H9 (cell line): Measurements from ENCODE around the gene PHLDA2. TPM values are rescaled to one million over a fixed set of nuclear protein-coding genes. Genes with fewer than 3 reads are reported as not detected.

Source experiments
- DNase-seq: peaks from one replicate; pipeline ENCODE4 v3.0.0-alpha.2; 2017
- H2AFZ ChIP-seq: one replicate; pipeline ENCODE4 v1.6.1; 2013; ENCODE audit warnings: mild to moderate bottlenecking, low read length, control low read depth, moderate library complexity
- H2AK5ac ChIP-seq: 2 replicates; pipeline ENCODE4 v1.6.1; 2013; ENCODE audit warnings: low read length, control low read depth, mixed read lengths; ENCODE audit not compliant: insufficient read length
- H2BK120ac ChIP-seq: one replicate; pipeline ENCODE4 v1.6.1; 2013; ENCODE audit warnings: low read depth, mild to moderate bottlenecking, low read length, control low read depth, inconsistent platforms; ENCODE audit not compliant: poor library complexity, severe bottlenecking
- H2BK12ac ChIP-seq: 2 replicates; pipeline ENCODE4 v1.6.1; 2013; ENCODE audit warnings: low read length, control low read depth, mixed read lengths, low read depth; ENCODE audit not compliant: insufficient read length
- H2BK15ac ChIP-seq: 2 replicates; pipeline ENCODE4 v1.6.1; 2013; ENCODE audit warnings: low read depth, low read length, control low read depth
- H2BK20ac ChIP-seq: one replicate; pipeline ENCODE4 v1.6.1; 2013; ENCODE audit warnings: low read depth, mild to moderate bottlenecking, low read length, control low read depth, inconsistent platforms; ENCODE audit not compliant: poor library complexity, severe bottlenecking
- H2BK5ac ChIP-seq: 2 replicates; pipeline ENCODE4 v1.6.1; 2013; ENCODE audit warnings: low read length, control low read depth, mixed read lengths; ENCODE audit not compliant: insufficient read length
- H3K14ac ChIP-seq: 2 replicates; pipeline ENCODE4 v1.6.1; 2013; ENCODE audit warnings: low read length, control low read depth; ENCODE audit not compliant: insufficient read depth
- H3K18ac ChIP-seq: 2 replicates; pipeline ENCODE4 v1.6.1; 2013; ENCODE audit warnings: low read depth, mild to moderate bottlenecking, mixed read lengths, low read length, control low read depth; ENCODE audit not compliant: insufficient read length
- H3K23ac ChIP-seq: 2 replicates; pipeline ENCODE4 v1.6.1; 2013; ENCODE audit warnings: low read length, control low read depth, mixed read lengths, low read depth; ENCODE audit not compliant: insufficient read length
- H3K23me2 ChIP-seq: 2 replicates; pipeline ENCODE4 v1.6.1; 2013; ENCODE audit warnings: low read depth, mild to moderate bottlenecking, mixed read lengths, low read length, control low read depth; ENCODE audit not compliant: insufficient read length, poor library complexity, severe bottlenecking
- H3K27ac ChIP-seq: 2 replicates; pipeline ENCODE4 v1.5.1; 2013; ENCODE audit warnings: low read length, control low read depth, mixed read lengths, low read depth; ENCODE audit not compliant: insufficient read length
- H3K27me3 ChIP-seq: 2 replicates; pipeline ENCODE4 v1.6.1; 2013; ENCODE audit warnings: low read length, control low read depth, inconsistent platforms; ENCODE audit not compliant: insufficient read depth
- H3K4ac ChIP-seq: 2 replicates; pipeline ENCODE4 v1.6.1; 2013; ENCODE audit warnings: low read depth, mild to moderate bottlenecking, control low read depth, inconsistent platforms, low read length, moderate library complexity
- H3K4me1 ChIP-seq: 2 replicates; pipeline ENCODE4 v1.6.1; 2013; ENCODE audit warnings: low read length, control low read depth, inconsistent platforms; ENCODE audit not compliant: insufficient read depth
- H3K4me2 ChIP-seq: 2 replicates; pipeline ENCODE4 v1.6.1; 2013; ENCODE audit warnings: low read length, control low read depth, mixed read lengths; ENCODE audit not compliant: insufficient read length, insufficient read depth
- H3K56ac ChIP-seq: 2 replicates; pipeline ENCODE4 v1.6.1; 2013; ENCODE audit warnings: low read depth, mild to moderate bottlenecking, mixed read lengths, low read length, control low read depth; ENCODE audit not compliant: insufficient read length
- H3K79me1 ChIP-seq: 2 replicates; pipeline ENCODE4 v1.6.1; 2013; ENCODE audit warnings: low read depth, mild to moderate bottlenecking, moderate library complexity, low read length, control low read depth, inconsistent platforms; ENCODE audit not compliant: insufficient read depth, poor library complexity, severe bottlenecking
- H3K79me2 ChIP-seq: 2 replicates; pipeline ENCODE4 v1.6.1; 2013; ENCODE audit warnings: low read length, control low read depth, inconsistent platforms; ENCODE audit not compliant: insufficient read depth
- H3K9ac ChIP-seq: 2 replicates; pipeline ENCODE4 v1.6.1; 2013; ENCODE audit warnings: low read length, control low read depth, mixed read lengths; ENCODE audit not compliant: insufficient read length; ENCODE audit errors: extremely low read depth
- H3K9me3 ChIP-seq: one replicate; pipeline ENCODE4 v1.6.1; 2013; ENCODE audit warnings: low read depth, low read length, inconsistent platforms; ENCODE audit not compliant: control insufficient read depth
- H3T11ph ChIP-seq: one replicate; pipeline ENCODE4 v1.6.1; 2013; ENCODE audit warnings: mild to moderate bottlenecking, low read length, control low read depth, inconsistent platforms
- H4K20me1 ChIP-seq: one replicate; pipeline ENCODE4 v1.6.1; 2013; ENCODE audit not compliant: control insufficient read depth, insufficient read length, insufficient read depth
- H4K5ac ChIP-seq: 2 replicates; pipeline ENCODE4 v1.6.1; 2013; ENCODE audit warnings: low read depth, mild to moderate bottlenecking, mixed read lengths, low read length, control low read depth; ENCODE audit not compliant: insufficient read length
- H4K8ac ChIP-seq: replicated peaks from 2 replicates; pipeline ENCODE4 v1.6.1; 2013; ENCODE audit warnings: low read length, control low read depth, mixed read lengths, low read depth; ENCODE audit not compliant: insufficient read length
- H4K91ac ChIP-seq: 2 replicates; pipeline ENCODE4 v1.6.1; 2013; ENCODE audit warnings: low read depth, mild to moderate bottlenecking, moderate library complexity, mixed read lengths, low read length, control low read depth; ENCODE audit not compliant: insufficient read length
- H3K27ac Mint-ChIP-seq, 3 experiments: 2 replicates in 2 of 3; 3 replicates in 1 of 3; pipeline ENCODE4 v1.8.0; 2020 to 2021; ENCODE audit warnings: mixed read lengths in 3 of 3, mild to moderate bottlenecking in 1 of 3, moderate library complexity in 1 of 3
- H3K27me3 Mint-ChIP-seq: 2 replicates; pipeline ENCODE4 v1.8.0; 2021; ENCODE audit warnings: low read depth, mild to moderate bottlenecking, moderate library complexity, mixed read lengths
- H3K36me3 Mint-ChIP-seq, 3 experiments: 2 replicates in 2 of 3; 3 replicates in 1 of 3; pipeline ENCODE4 v1.8.0; 2020 to 2021; ENCODE audit warnings: low read depth in 3 of 3, mixed read lengths in 3 of 3; ENCODE audit not compliant: insufficient read depth in 1 of 3
- H3K4me1 Mint-ChIP-seq, 2 experiments: 2 replicates each; pipeline ENCODE4 v1.8.0; 2020; ENCODE audit warnings: mixed read lengths in 2 of 2
- H3K4me3 Mint-ChIP-seq, 2 experiments: 2 replicates in 1 of 2; 3 replicates in 1 of 2; pipeline ENCODE4 v1.8.0; 2020 to 2021; ENCODE audit warnings: mild to moderate bottlenecking in 2 of 2, mixed read lengths in 2 of 2, moderate library complexity in 1 of 2
- H3K9me3 Mint-ChIP-seq, 2 experiments: 2 replicates in 1 of 2; 3 replicates in 1 of 2; pipeline ENCODE4 v1.8.0; 2020; ENCODE audit warnings: mild to moderate bottlenecking in 2 of 2, mixed read lengths in 2 of 2, moderate library complexity in 1 of 2
- WGBS: extraction: QIAGEN DNeasy Blood & Tissue Kit; methylation state at CpG from one replicate; pipeline ENCODE4 v1.1.7; 2013; ENCODE audit warnings: missing lambda C conversion rate, low lambda C conversion rate, mixed read lengths; ENCODE audit not compliant: insufficient read length; ENCODE audit errors: extremely low coverage; 5-methylcytosine and 5-hydroxymethylcytosine counted together
- total RNA-seq: library from RNA; stranded (reverse); gene quantifications from 2 replicates; pipeline ENCODE4 v1.2.1, GENCODE V29; 2021
- TF ChIP-seq, protein P1 (sequence below): fragments of 200-600 bp; sonication (generic); conservative IDR thresholded peaks from 3 replicates; pipeline ENCODE4 v1.8.0; 2021; ENCODE audit warnings: antibody characterized with exemption, mild to moderate bottlenecking

Gene PHLDA2
- total RNA-seq, 1 experiment from 2014 or later = 42.8 TPM

DNA sequence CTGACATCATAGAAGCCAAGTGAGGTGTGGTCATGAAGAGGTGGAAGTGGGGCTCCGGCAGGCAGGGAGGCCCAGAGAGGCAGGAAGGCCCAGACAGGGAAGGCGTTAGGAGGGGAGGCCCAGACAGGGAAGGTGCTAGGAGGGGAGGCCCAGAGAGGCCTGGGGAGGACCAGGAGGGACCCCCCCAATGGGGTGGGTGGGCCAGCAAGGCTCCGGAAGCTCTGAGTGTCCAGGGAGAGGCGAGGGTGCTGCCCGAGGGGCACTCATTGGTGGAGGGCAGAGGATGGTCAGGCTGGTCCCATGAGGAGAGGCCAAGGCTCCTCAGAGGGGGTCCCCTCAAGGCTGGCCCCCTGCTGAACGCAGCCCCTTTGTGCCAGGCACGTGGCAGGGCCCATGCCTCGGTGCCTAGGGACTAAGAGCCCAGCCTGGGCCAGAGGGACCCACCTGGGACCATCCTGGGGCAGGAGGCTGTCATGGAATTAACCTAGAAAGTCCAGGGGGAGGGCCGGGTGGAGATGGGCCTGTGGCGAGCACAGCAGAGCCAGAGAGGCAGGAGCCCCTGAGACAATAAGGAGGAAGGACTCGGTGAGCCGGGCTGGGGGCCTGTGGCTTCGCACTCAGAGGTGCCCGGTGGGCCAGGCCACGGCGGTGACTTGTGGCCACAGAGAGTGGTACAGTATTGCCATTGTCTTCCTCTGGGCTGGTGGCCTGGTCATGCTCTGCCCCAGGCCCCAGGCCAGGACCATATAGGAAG lies 12.2 kb downstream of the PHLDA2 start:
- Histone ChIP-seq H3K18ac (no peak overlapping the region), H3T11ph (no peak overlapping the region), H4K20me1 (peaks cover 2% of the 10 kb centered on the region), H2AK5ac (no peak overlapping the region), H4K5ac (no peak overlapping the region), H4K8ac (no peak overlapping the region), H4K91ac (no peak overlapping the region), H2BK120ac (no peak overlapping the region), H3K27ac (no peak overlapping the region), H3K23me2 (no peaks in the 10 kb centered on the region), H2BK12ac (no peak overlapping the region), H3K23ac (no peak overlapping the region), H2BK20ac (no peak overlapping the region), H2BK5ac (no peak overlapping the region), H2AFZ (no peak overlapping the region), H3K4me1 (no peaks in the 10 kb centered on the region), H3K14ac (no peak overlapping the region; the same call in 1 of the 2 replicates), H3K27me3 (no peaks in the 10 kb centered on the region), H3K4ac (no peak overlapping the region), H3K79me1 (no peaks in the 10 kb centered on the region), H3K79me2 (no peaks in the 10 kb centered on the region), H3K4me2 (no peak overlapping the region), H2BK15ac (no peak overlapping the region), H3K9me3 (no peaks in the 10 kb centered on the region), H3K9ac (no peak overlapping the region), H3K56ac (no peak overlapping the region)
- no peak for DNase-seq
- peak overlapping the region in 1 of 3 experiments; percentile 55; a peak in 1 of 7 replicates for H3K27ac Mint-ChIP-seq
- no peak overlapping the region for H3K4me3 Mint-ChIP-seq
- WGBS = no CpG with 5 or more reads among the region's 16 CpGs
- H3K36me3 Mint-ChIP-seq = no peaks in the 10 kb centered on the region; a peak in 1 of 7 replicates
- H3K4me1 Mint-ChIP-seq = peaks cover 6 to 10% of the 10 kb centered on the region in 2 experiments; a peak in 3 of 4 replicates
- H3K27me3 Mint-ChIP-seq = peaks cover 2% of the 10 kb centered on the region
- no peaks in the 10 kb centered on the region for H3K9me3 Mint-ChIP-seq
- TF ChIP-seq, protein P1, sequence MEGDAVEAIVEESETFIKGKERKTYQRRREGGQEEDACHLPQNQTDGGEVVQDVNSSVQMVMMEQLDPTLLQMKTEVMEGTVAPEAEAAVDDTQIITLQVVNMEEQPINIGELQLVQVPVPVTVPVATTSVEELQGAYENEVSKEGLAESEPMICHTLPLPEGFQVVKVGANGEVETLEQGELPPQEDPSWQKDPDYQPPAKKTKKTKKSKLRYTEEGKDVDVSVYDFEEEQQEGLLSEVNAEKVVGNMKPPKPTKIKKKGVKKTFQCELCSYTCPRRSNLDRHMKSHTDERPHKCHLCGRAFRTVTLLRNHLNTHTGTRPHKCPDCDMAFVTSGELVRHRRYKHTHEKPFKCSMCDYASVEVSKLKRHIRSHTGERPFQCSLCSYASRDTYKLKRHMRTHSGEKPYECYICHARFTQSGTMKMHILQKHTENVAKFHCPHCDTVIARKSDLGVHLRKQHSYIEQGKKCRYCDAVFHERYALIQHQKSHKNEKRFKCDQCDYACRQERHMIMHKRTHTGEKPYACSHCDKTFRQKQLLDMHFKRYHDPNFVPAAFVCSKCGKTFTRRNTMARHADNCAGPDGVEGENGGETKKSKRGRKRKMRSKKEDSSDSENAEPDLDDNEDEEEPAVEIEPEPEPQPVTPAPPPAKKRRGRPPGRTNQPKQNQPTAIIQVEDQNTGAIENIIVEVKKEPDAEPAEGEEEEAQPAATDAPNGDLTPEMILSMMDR = no peak
